ENCODE measurements around the gene FTO.

DNA sequence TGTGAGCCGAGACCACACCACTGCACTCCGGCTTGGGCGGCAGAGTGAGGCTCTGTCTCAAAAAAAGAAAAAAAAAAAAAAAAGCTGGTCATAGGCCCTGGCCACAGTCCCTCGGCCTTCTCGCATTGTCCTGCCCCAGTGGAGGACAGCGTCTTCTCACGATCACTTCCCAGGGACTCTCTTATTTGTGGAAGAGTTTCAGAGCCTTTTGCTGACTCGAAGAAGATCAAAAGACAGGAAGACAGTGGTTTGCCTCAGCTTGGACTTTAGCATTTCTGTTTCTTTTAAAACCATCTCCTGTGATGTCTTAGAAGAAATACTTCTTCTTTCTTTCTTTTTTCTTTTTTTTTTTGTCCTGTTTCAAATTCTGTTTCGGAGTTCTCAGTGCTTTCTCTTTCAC is 210.0 kb downstream of the FTO start:
- no peak for TF ChIP-seq EZH2phosphoT487 (IDR thresholded peaks at IDR 0.05; ENCODE audit: low read length)
- TF ChIP-seq, protein P1, sequence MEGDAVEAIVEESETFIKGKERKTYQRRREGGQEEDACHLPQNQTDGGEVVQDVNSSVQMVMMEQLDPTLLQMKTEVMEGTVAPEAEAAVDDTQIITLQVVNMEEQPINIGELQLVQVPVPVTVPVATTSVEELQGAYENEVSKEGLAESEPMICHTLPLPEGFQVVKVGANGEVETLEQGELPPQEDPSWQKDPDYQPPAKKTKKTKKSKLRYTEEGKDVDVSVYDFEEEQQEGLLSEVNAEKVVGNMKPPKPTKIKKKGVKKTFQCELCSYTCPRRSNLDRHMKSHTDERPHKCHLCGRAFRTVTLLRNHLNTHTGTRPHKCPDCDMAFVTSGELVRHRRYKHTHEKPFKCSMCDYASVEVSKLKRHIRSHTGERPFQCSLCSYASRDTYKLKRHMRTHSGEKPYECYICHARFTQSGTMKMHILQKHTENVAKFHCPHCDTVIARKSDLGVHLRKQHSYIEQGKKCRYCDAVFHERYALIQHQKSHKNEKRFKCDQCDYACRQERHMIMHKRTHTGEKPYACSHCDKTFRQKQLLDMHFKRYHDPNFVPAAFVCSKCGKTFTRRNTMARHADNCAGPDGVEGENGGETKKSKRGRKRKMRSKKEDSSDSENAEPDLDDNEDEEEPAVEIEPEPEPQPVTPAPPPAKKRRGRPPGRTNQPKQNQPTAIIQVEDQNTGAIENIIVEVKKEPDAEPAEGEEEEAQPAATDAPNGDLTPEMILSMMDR (IDR thresholded peaks at IDR 0.05; ENCODE audit: low read length): no peak
